ENCODE data around the gene MPC1.
A peak's percentile ranks its signal among the peaks of the same experiment; 100 is the strongest.

Gene MPC1

GRCh38 chr6:166382933-166383801 is at the start of gene MPC1:
TSS of gene MPC1 (minus strand) at chr6:166382940. CDS start at chr6:166382876, 64 bp downstream.
- DNase-seq, result peak; percentile 81

- no peak for DNase-seq
These were observed 47.5 kb upstream of the MPC1 start for GRCh38 chr6:166430269-166430668.

- no peak for DNase-seq
These were observed 41.7 kb upstream of the MPC1 start for GRCh38 chr6:166424431-166424830.

GRCh38 chr6:166423781-166424180 is 41.0 kb upstream of the MPC1 start:
- DNase-seq, result no peak

GRCh38 chr6:166423051-166423745 is 40.5 kb upstream of the MPC1 start:
- DNase-seq, result no peak

- DNase-seq, result no peak
These were observed 39.6 kb upstream of the MPC1 start for GRCh38 chr6:166422201-166422940.

GRCh38 chr6:166420351-166420750 is 37.6 kb upstream of the MPC1 start:
- no peak for DNase-seq

GRCh38 chr6:166419717-166420116 is 37.0 kb upstream of the MPC1 start:
- no peak for DNase-seq

- no peak for DNase-seq
These were observed 36.5 kb upstream of the MPC1 start for GRCh38 chr6:166419286-166419685.

GRCh38 chr6:166418691-166419143 is 36.0 kb upstream of the MPC1 start:
- no peak for DNase-seq

- no peak for DNase-seq
These were observed 34.5 kb upstream of the MPC1 start for GRCh38 chr6:166417285-166417691.

- DNase-seq, result no peak
These were observed 33.1 kb upstream of the MPC1 start for GRCh38 chr6:166415833-166416347.

GRCh38 chr6:166415306-166415705 is 32.6 kb upstream of the MPC1 start:
- DNase-seq, result no peak

GRCh38 chr6:166413491-166413951 is 30.8 kb upstream of the MPC1 start:
- DNase-seq, result no peak

- no peak for DNase-seq
These were observed 30.2 kb upstream of the MPC1 start for GRCh38 chr6:166412911-166413384.

GRCh38 chr6:166412156-166412910 is 29.6 kb upstream of the MPC1 start:
- DNase-seq, result no peak

GRCh38 chr6:166411721-166412151 is 29.0 kb upstream of the MPC1 start:
- no peak for DNase-seq

- no peak for DNase-seq
These were observed 28.5 kb upstream of the MPC1 start for GRCh38 chr6:166411271-166411670.

GRCh38 chr6:166410426-166410935 is 27.7 kb upstream of the MPC1 start:
- no peak for DNase-seq

GRCh38 chr6:166408936-166409755 is 26.4 kb upstream of the MPC1 start:
- DNase-seq, result no peak

GRCh38 chr6:166406197-166406596 is 23.5 kb upstream of the MPC1 start:
- no peak for DNase-seq

All from NCI-H2227 treated with DMSO at 0.1 percent for 48 hours (cell line).